OCI-LY1 (cell line): ENCODE data around the gene RLN2.

Experiments
- EZH2 ChIP-seq: fragments of 200-600 bp; sonication (generic), shearing (Covaris generic); IDR thresholded peaks from 2 replicates; pipeline ENCODE4 v1.8.0; 2017; ENCODE audit warnings: borderline replicate concordance, mixed run types, mild to moderate bottlenecking, antibody characterized with exemption, low read length, moderate library complexity, mixed read lengths
- TF ChIP-seq, protein P1 (sequence below): fragments of 200-600 bp; sonication (generic), shearing (Covaris generic); IDR thresholded peaks from 2 replicates; pipeline ENCODE4 v1.5.1; 2017; ENCODE audit warnings: mild to moderate bottlenecking, antibody characterized with exemption, low read length, moderate library complexity, mixed read lengths

DNA sequence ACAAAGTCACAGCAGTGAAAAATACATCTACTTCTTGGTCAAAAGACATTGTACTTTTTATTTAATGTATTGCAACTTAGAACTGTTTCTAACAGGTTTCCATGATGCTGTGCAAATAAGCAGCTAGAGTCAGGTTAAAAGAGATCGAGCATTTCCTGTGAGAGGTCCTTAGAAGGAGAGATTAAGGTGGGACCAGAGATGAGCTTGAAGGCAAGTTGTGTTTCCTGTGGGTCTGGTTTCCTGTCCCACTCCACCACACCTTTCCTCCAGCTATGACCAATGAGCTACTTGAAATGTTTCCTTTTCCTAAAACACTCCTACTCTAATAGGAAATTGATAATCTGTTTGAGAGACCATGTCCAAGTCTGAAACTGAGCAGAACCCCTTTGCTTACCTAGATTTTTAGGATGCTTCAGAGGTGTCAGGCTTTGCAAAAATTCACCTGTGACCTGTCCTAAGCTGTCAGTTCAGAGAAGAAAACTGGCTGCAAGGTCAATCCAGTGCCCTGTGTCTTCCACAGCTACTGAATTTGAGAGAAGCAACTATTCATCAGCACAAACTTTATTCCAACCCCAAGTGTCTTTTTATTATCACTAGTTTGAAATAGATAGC, 48.2 kb upstream of the RLN2 start:
- TF ChIP-seq, protein P1, sequence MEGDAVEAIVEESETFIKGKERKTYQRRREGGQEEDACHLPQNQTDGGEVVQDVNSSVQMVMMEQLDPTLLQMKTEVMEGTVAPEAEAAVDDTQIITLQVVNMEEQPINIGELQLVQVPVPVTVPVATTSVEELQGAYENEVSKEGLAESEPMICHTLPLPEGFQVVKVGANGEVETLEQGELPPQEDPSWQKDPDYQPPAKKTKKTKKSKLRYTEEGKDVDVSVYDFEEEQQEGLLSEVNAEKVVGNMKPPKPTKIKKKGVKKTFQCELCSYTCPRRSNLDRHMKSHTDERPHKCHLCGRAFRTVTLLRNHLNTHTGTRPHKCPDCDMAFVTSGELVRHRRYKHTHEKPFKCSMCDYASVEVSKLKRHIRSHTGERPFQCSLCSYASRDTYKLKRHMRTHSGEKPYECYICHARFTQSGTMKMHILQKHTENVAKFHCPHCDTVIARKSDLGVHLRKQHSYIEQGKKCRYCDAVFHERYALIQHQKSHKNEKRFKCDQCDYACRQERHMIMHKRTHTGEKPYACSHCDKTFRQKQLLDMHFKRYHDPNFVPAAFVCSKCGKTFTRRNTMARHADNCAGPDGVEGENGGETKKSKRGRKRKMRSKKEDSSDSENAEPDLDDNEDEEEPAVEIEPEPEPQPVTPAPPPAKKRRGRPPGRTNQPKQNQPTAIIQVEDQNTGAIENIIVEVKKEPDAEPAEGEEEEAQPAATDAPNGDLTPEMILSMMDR, result no peak
- TF ChIP-seq EZH2, result no peak
